Muscle layer of duodenum (tissue), 2 donors: ENCODE results near the gene RPH3AL.

Source experiments
- H3K27ac ChIP-seq: one replicate; pipeline ENCODE4 v1.7.0; 2013; ENCODE audit warnings: mild to moderate bottlenecking, low read length
- H3K27me3 ChIP-seq: one replicate; pipeline ENCODE4 v1.7.0; 2013; ENCODE audit warnings: low read depth, mild to moderate bottlenecking, control low read depth, low read length
- H3K36me3 ChIP-seq, 2 donors: one replicate each; pipeline ENCODE4 v1.7.0; 2013; ENCODE audit warnings: low read length in 2 of 2, control low read depth in 1 of 2, mild to moderate bottlenecking in 1 of 2; ENCODE audit not compliant: insufficient read depth in 2 of 2, control insufficient read depth in 1 of 2
- H3K4me1 ChIP-seq, 2 donors: one replicate each; pipeline ENCODE4 v1.7.0; 2013; ENCODE audit warnings: low read length in 2 of 2, mild to moderate bottlenecking in 2 of 2, control low read depth in 1 of 2, moderate library complexity in 1 of 2; ENCODE audit not compliant: insufficient read depth in 2 of 2, control insufficient read depth in 1 of 2
- H3K4me3 ChIP-seq, 2 donors: one replicate each; pipeline ENCODE4 v1.7.0; 2013; ENCODE audit warnings: low read length in 2 of 2, low read depth in 1 of 2, mild to moderate bottlenecking in 1 of 2
- H3K9me3 ChIP-seq, 2 donors: one replicate each; pipeline ENCODE4 v1.7.0; 2013; ENCODE audit warnings: low read length in 2 of 2, control low read depth in 1 of 2, mild to moderate bottlenecking in 1 of 2; ENCODE audit not compliant: control insufficient read depth in 1 of 2
- donor health status: healthy.

The RPH3AL gene

DNA sequence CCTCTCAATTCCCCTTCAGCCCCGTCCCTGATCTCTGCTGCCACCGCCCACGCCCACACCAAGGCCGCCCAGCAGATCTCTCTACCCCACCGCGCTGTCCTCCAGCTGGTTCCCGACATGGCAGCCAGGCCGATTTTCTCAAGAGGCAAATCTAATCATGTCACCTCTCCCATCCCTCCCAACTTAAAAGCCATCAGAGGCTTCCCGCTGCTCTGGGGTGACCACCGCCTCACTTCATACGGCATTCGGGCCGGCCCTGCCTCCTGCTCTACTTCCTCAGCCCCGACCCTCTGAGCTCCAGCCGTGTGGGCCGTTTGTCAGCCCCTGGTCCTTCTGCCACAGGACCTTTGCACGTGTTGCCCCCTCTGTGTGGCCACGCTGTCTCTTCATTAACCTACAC, 63.2 kb downstream of the RPH3AL start:
- H3K4me1 ChIP-seq = no peaks in the 10 kb centered on the region
- H3K36me3 ChIP-seq = no peaks in the 10 kb centered on the region
- H3K27me3 ChIP-seq = no peaks in the 10 kb centered on the region
- no peak overlapping the region for H3K27ac ChIP-seq
- H3K9me3 ChIP-seq = no peaks in the 10 kb centered on the region
- H3K4me3 ChIP-seq = no peak overlapping the region

DNA sequence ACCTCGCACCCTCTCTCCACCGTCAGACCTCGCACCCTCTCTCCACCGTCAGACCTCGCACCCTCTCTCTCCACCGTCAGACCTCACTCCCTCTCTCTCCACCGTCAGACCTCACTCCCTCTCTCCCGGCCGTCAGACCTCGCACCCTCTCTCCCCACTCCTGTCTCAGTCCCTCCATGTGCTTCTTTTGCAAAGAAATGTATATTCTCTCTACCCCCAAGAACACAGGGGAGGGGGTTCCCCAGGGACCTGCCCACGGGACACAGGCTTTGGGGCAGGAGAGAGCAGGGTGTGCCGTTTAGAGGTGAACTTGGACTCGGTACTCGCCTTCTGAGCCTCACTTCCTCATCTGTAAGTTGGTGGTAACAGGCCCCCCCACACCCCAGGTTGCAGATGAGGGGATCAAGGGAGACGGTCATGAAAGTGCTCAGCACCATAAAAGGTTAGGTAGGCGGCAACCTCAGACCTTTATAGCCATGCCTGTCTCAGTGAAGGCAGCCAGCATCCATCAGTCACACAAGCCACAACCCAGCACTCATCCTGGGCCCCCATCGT, 63.7 kb downstream of the RPH3AL start:
- Histone ChIP-seq H3K4me3 (no peak overlapping the region), H3K27ac (no peak overlapping the region), H3K9me3 (no peaks in the 10 kb centered on the region), H3K27me3 (no peaks in the 10 kb centered on the region), H3K4me1 (no peaks in the 10 kb centered on the region), H3K36me3 (no peaks in the 10 kb centered on the region)

DNA sequence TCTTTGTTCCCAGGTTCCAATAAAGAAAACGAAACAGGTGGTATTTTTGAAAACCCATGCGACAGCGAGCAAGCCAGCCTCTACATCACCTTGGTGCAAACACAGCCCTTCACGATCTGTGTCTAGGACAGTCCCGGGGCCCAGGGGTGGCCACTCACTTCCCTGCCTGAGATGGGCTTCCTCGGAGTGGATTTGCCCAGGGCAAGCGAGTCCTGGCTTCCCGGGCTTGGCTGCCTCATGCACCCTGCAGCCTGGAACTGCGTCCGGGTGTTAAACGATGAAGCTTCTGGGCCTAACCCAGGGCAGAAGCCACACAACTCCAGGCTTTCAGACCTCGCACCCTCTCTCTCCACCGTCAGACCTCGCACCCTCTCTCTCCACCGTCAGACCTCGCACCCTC, 66.0 kb downstream of the RPH3AL start:
- Histone ChIP-seq H3K36me3 (no peaks in the 10 kb centered on the region), H3K4me1 (no peaks in the 10 kb centered on the region), H3K27me3 (no peaks in the 10 kb centered on the region), H3K9me3 (no peaks in the 10 kb centered on the region), H3K4me3 (no peak overlapping the region), H3K27ac (no peak overlapping the region)

DNA sequence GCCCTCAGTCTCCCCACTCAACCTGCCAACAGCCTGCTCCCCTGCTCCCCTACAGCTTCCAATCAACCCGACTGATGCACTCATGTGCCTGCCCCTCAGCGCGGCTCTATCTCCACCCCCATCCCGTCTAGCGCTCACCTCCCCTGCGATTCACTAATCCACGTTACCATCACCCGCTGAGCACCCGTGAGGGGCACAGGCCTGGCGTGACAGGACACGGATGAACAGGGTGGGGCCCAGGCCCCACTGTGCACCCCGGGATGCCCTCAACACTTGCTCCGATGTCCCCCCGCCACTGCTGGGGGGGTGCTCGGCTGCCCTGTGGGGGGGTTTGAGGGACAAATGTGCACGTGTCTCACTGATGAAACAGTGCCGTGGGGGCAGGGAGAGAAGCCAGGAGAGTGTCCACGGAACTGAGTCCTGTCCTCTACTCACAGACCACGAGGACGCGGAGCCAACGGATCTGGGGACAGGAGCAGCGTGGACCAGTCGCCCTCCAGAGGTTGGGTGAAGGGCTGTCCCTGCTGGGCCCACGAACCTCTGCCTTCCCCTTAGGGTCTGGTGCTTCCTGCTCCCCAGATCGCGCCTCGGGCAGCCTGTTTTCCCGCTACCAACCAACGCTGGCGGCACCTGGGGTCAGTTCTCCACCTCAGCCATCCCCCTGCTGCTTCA, 66.7 kb downstream of the RPH3AL start:
- no peaks in the 10 kb centered on the region for H3K27me3 ChIP-seq
- H3K36me3 ChIP-seq = no peaks in the 10 kb centered on the region
- no peaks in the 10 kb centered on the region for H3K4me1 ChIP-seq
- no peaks in the 10 kb centered on the region for H3K9me3 ChIP-seq
- H3K4me3 ChIP-seq = no peak overlapping the region
- H3K27ac ChIP-seq = no peak overlapping the region

DNA sequence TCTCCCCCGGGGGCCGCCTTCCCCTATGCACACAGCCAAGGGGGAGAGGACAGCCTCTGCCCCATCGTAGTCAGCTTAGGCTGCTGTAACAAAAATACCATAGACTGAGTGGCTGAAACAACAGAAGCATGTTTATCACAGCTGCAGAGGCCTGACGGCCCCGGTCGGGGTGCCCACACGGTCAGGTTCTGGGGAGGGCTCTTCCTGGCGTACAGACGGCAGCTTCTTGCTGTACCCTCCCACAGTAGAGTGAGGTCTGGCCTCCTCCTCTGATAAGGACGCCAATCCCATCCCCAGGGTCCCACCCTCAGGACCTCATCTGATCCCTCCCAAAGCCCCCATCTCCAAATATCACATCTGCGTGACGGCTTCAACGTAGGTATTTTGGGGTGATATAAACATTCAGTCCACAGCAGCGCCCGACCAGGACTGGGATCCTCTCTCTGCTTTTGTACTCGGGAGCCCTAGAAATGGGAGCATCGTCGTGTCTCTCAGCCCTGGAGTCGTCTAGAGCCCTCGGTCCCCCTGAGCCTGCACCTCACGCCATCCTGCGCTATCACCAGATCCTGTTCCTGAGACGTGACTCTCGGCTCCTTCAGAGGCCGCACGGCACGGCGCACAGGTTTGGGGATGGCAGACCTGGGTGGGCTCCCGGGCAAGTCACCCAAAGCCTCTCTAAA, 67.8 kb downstream of the RPH3AL start:
- Histone ChIP-seq H3K36me3 (peaks cover 0 to 7% of the 10 kb centered on the region in 2 donors), H3K4me1 (no peaks in the 10 kb centered on the region), H3K4me3 (no peak overlapping the region), H3K9me3 (no peaks in the 10 kb centered on the region), H3K27ac (no peak overlapping the region), H3K27me3 (no peaks in the 10 kb centered on the region)

DNA sequence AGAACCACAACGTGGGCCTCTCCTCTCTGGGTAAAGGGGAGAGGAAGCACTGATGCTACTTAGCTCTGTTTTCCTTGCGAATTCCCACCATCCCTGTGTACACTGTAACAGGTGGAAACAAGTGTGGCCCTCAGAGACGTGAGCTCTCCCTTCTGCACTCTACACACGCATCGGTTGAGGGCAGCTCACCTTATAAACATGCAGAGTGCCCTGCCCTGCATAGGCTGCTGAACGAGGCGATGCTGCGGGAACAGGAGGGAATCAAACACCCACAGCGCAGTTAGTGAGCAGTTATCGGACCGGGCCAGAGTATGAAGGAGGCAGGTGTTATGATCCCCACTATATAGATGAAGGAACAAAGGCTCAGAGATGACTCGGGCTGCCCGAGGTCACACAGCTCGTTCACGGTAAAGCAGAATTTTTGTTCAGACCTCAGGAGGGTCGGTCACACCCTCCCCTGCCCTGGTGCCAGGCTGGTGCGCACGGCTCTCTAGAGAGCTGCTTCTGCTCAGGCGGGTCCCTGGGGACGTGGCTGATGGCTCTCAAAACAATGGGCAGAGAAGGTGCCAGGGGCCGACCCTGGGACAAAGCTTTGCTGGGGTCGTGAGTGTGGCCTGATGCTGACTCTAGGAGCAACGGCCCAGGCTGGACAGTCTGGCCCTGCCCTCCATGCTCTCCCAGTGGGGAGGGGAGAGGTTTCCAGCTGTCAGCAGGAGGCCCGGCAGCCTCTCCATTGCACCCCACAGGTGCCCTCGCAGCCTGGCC, 68.5 kb downstream of the RPH3AL start:
- Histone ChIP-seq H3K4me3 (no peak overlapping the region), H3K9me3 (no peaks in the 10 kb centered on the region), H3K27ac (no peak overlapping the region), H3K4me1 (no peaks in the 10 kb centered on the region), H3K27me3 (no peaks in the 10 kb centered on the region), H3K36me3 (peaks cover 0 to 7% of the 10 kb centered on the region in 2 donors)

DNA sequence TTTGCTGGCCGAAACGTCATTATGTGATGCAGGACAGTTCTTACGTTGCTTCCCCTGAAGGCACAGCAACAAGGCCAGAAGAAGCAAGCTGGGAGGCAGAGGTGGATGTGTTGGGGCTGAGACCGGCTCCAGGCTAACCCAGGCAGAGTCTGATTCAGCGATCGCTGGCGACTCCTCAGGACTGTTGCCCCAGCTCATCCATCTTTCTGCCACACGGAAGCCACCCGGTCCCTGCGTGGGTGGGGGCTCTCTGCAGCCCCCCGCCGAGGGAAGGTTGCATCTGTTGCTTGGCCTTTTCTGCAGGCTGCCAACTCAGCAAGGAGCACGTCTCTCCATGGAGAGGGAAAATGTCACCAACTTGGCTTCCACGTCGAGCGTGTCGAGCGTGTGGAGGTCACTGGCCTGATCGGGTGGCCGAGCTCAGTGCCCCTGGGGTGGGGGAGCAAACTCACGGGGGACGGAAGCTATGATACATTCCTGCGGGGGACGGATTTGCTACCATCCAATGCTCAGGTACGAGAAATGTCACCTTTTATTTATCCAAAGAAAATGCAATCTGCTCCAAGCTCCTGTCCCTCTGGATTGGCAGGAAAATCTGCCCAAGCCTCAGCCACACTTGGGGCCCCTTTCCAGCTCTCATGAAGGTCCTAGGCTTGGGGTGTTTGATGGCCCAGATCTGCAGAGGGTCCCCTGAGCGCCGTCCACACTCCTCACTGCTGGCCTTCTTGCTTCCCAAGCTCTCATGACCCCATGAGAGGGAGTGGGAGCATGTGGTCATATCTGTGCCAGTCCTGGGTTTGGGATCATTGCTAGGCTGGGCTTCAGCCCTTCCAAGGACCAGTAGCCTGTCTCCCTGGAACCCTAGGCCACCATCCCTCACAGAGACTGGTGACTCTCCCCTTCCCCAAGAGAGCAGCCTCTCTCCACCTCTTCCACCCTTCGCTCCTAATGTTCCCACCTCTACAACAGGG, 69.4 kb downstream of the RPH3AL start:
- no peaks in the 10 kb centered on the region for H3K9me3 ChIP-seq
- H3K27ac ChIP-seq = no peak overlapping the region
- no peak overlapping the region for H3K4me3 ChIP-seq
- peaks cover 0 to 7% of the 10 kb centered on the region in 2 donors for H3K36me3 ChIP-seq
- H3K4me1 ChIP-seq = no peaks in the 10 kb centered on the region
- H3K27me3 ChIP-seq = no peaks in the 10 kb centered on the region

DNA sequence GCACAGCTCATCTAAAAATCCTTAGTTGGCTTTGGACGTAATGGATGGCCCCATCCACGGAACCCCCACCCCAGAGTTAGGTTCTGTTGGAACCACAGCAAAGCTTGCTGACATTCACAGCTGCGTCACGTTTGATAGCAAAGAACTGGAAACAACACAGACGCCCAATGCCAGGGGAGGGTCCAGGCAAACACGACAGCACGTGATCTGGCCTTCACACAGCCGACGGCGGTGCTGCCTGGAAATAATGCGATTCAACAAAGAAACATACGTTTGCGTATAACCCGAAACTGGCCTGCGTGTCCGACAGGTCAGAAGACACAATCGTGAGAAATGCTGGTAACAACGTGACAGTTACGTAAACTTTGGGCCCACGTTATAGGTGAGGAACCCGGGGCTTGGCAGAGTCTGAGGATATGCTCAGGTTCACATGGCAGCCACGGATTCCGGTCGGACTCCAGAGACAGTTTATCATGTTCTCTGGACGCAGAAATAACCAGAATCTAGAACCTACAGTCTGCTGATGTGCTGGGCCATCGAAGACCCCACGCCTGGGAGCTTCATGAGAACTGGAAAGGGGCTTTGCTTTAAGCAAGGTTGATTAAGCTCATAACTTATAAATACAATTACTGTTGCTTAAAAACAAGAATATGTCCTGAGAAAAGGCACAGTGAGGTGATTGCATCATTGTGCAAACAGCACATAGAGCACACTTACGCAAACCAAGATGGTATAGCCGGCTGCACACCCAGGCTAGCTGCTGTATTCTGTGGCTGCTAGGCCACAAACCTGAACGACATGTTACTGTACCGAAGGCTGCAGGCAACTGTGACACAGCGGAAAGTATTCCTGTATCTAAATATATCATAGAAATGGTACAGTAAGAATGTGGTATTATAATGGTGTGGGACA, 70.4 kb downstream of the RPH3AL start:
- H3K9me3 ChIP-seq = no peaks in the 10 kb centered on the region
- no peak overlapping the region for H3K4me3 ChIP-seq
- H3K27me3 ChIP-seq = no peaks in the 10 kb centered on the region
- H3K36me3 ChIP-seq = peaks cover 0 to 7% of the 10 kb centered on the region in 2 donors
- H3K27ac ChIP-seq = no peak overlapping the region
- no peaks in the 10 kb centered on the region for H3K4me1 ChIP-seq

DNA sequence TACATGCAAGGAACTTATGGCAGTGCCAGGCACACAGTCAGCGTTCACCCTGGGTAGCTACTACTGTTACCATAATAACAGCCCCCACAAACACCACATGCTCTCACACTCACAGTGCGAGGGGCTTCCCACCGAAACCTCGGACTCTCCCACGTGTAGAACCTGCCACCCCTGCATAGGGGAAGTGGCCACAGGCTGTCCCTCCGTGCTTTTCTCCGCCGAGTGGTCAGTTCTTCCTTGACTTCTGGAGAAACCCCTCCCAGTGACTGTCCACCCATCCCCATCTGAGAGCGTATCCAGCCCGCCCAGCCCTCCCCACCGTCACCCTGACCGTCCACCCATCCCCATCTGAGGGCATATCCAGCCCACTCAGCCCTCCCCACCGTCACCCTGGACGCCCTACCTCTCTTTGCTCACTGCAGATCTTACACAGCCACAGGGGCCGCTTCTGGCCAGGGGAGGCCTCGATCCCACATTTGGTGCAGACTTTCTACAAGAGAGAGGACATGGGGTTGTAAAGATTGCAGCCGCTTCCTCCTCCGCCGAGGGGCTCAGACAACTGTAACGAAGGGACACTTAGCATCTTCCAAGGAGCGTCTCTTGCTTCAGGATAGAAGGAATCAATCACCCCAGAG, 71.1 kb downstream of the RPH3AL start:
- H3K27me3 ChIP-seq = no peaks in the 10 kb centered on the region
- H3K27ac ChIP-seq = no peak overlapping the region

DNA sequence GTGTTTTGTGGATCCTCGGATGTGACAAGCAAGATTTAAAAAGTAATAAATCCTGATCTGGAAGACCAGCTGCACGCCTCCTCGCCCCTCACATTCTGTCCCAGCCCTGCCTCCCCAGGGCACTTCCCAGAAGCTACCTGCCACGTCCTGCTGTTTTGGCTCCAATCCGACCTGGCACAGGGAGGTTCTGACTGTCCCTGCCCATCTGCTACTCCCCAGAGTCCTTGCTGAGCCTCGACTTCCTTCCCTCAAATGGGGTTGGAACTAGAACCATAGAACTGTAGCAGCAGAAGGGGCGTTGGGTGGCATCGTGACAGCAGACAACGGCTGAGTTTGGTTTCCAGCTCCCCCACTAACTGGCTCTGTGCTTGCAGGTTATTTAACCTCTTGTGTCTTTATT, 71.7 kb downstream of the RPH3AL start:
- Histone ChIP-seq H3K4me1 (no peaks in the 10 kb centered on the region), H3K27ac (no peak overlapping the region), H3K9me3 (no peaks in the 10 kb centered on the region), H3K27me3 (no peaks in the 10 kb centered on the region), H3K4me3 (peak overlapping the region in 1 of 2 donors; percentile 7), H3K36me3 (peaks cover 0 to 7% of the 10 kb centered on the region in 2 donors)

More for the DNA sequence above, 71.1 kb downstream of the RPH3AL start:
- Histone ChIP-seq H3K9me3 (no peaks in the 10 kb centered on the region), H3K4me1 (no peaks in the 10 kb centered on the region), H3K4me3 (no peak overlapping the region), H3K36me3 (peaks cover 0 to 7% of the 10 kb centered on the region in 2 donors)
